ENCODE measurements around the gene SLC35G6.
"Not testable (repeated sequence)": the region's sequence is repeated elsewhere in the genome, so short reads cannot be mapped to it uniquely, and the experiment has no call there.

The SLC35G6 gene

GRCh38 chr17:7478276-7479212, 2.7 kb upstream of the SLC35G6 start:
- H3K27me3 ChIP-seq (ENCODE audit: control insufficient read depth in 1 of 2, insufficient read depth in 2 of 2, low read length in 2 of 2): no peaks in the 10 kb centered on the region
- peak overlapping the region; percentile 94 for H3K27ac ChIP-seq (ENCODE audit: low read depth, low read length)
- peak overlapping the region; percentile 79 to 81 for H3K4me3 ChIP-seq (ENCODE audit: low read depth in 1 of 2, low read length in 2 of 2)
- H3K9ac ChIP-seq (ENCODE audit: low read depth in 1 of 2, low read length in 2 of 2): peak overlapping the region; percentile 81
- no peaks in the 10 kb centered on the region for H3K36me3 ChIP-seq (ENCODE audit: control insufficient read depth in 1 of 2, insufficient read depth in 2 of 2, low read length in 2 of 2)
- H3K9me3 ChIP-seq (ENCODE audit: control insufficient read depth in 1 of 2, low read length in 2 of 2): no peaks in the 10 kb centered on the region
- peaks cover 36 to 39% of the 10 kb centered on the region in 2 donors for H3K4me1 ChIP-seq (ENCODE audit: control insufficient read depth in 1 of 2, insufficient read depth in 2 of 2, low read length in 2 of 2)

- H3K4me1 ChIP-seq (ENCODE audit: control insufficient read depth in 1 of 2, insufficient read depth in 2 of 2, low read length in 2 of 2): peaks cover 36 to 39% of the 10 kb centered on the region in 2 donors
These were observed 1.8 kb upstream of the SLC35G6 start, which contains the start of gene ZBTB4 for GRCh38 chr17:7479213-7480088. TSS of gene ZBTB4 (minus strand) at chr17:7479631. CDS start at chr17:7466801, 12,830 bp downstream.

GRCh38 chr17:7480089-7480384, 1.2 kb upstream of the SLC35G6 start:
- peaks cover 36 to 39% of the 10 kb centered on the region in 2 donors for H3K4me1 ChIP-seq (ENCODE audit: control insufficient read depth in 1 of 2, insufficient read depth in 2 of 2, low read length in 2 of 2)
- no peaks in the 10 kb centered on the region for H3K36me3 ChIP-seq (ENCODE audit: control insufficient read depth in 1 of 2, insufficient read depth in 2 of 2, low read length in 2 of 2)
- H3K9ac ChIP-seq (ENCODE audit: low read depth in 1 of 2, low read length in 2 of 2): peak overlapping the region; percentile 90 to 94
- H3K9me3 ChIP-seq (ENCODE audit: control insufficient read depth in 1 of 2, low read length in 2 of 2): no peaks in the 10 kb centered on the region
- peak overlapping the region; percentile 94 for H3K27ac ChIP-seq (ENCODE audit: low read depth, low read length)
- H3K27me3 ChIP-seq (ENCODE audit: control insufficient read depth in 1 of 2, insufficient read depth in 2 of 2, low read length in 2 of 2): no peaks in the 10 kb centered on the region
- H3K4me3 ChIP-seq (ENCODE audit: low read depth in 1 of 2, low read length in 2 of 2): peak overlapping the region; percentile 80 to 85

More at GRCh38 chr17:7479213-7480088, 1.8 kb upstream of the SLC35G6 start, which contains the start of gene ZBTB4:
- peak within 1 kb of the TSS; percentile 94 for H3K27ac ChIP-seq (ENCODE audit: low read depth, low read length)
- no peaks in the 10 kb centered on the region for H3K27me3 ChIP-seq (ENCODE audit: control insufficient read depth in 1 of 2, insufficient read depth in 2 of 2, low read length in 2 of 2)
- no peaks in the 10 kb centered on the region for H3K36me3 ChIP-seq (ENCODE audit: control insufficient read depth in 1 of 2, insufficient read depth in 2 of 2, low read length in 2 of 2)
- peak within 1 kb of the TSS; percentile 90 to 94 for H3K9ac ChIP-seq (ENCODE audit: low read depth in 1 of 2, low read length in 2 of 2)
- no peaks in the 10 kb centered on the region for H3K9me3 ChIP-seq (ENCODE audit: control insufficient read depth in 1 of 2, low read length in 2 of 2)
- H3K4me3 ChIP-seq (ENCODE audit: low read depth in 1 of 2, low read length in 2 of 2): peak within 1 kb of the TSS; percentile 81 to 85

GRCh38 chr17:7481842-7482741, 846 bp downstream of the SLC35G6 start:
- H3K9ac ChIP-seq (ENCODE audit: low read depth in 1 of 2, low read length in 2 of 2); H3K36me3 ChIP-seq (ENCODE audit: control insufficient read depth in 1 of 2, insufficient read depth in 2 of 2, low read length in 2 of 2); H3K9me3 ChIP-seq (ENCODE audit: control insufficient read depth in 1 of 2, low read length in 2 of 2); H3K4me3 ChIP-seq (ENCODE audit: low read depth in 1 of 2, low read length in 2 of 2); H3K27me3 ChIP-seq (ENCODE audit: control insufficient read depth in 1 of 2, insufficient read depth in 2 of 2, low read length in 2 of 2); H3K27ac ChIP-seq (ENCODE audit: low read depth, low read length): not testable (repeated sequence)
- peaks cover 30 to 51% of the 10 kb centered on the region in 2 donors for H3K4me1 ChIP-seq (ENCODE audit: control insufficient read depth in 1 of 2, insufficient read depth in 2 of 2, low read length in 2 of 2)

GRCh38 chr17:7482742-7483088, 1.5 kb downstream of the SLC35G6 start:
- H3K27me3 ChIP-seq (ENCODE audit: control insufficient read depth in 1 of 2, insufficient read depth in 2 of 2, low read length in 2 of 2); H3K36me3 ChIP-seq (ENCODE audit: control insufficient read depth in 1 of 2, insufficient read depth in 2 of 2, low read length in 2 of 2); H3K9me3 ChIP-seq (ENCODE audit: control insufficient read depth in 1 of 2, low read length in 2 of 2): not testable (repeated sequence)
- Histone ChIP-seq H3K4me3 (ENCODE audit: low read depth in 1 of 2, low read length in 2 of 2) (peak overlapping the region; percentile 92 to 94), H3K9ac (ENCODE audit: low read depth in 1 of 2, low read length in 2 of 2) (peak overlapping the region; percentile 98 to 99), H3K27ac (ENCODE audit: low read depth, low read length) (peak overlapping the region; percentile 99), H3K4me1 (ENCODE audit: control insufficient read depth in 1 of 2, insufficient read depth in 2 of 2, low read length in 2 of 2) (peaks cover 30 to 51% of the 10 kb centered on the region in 2 donors)

- Histone ChIP-seq H3K27me3 (ENCODE audit: control insufficient read depth in 1 of 2, insufficient read depth in 2 of 2, low read length in 2 of 2) (no peaks in the 10 kb centered on the region), H3K9me3 (ENCODE audit: control insufficient read depth in 1 of 2, low read length in 2 of 2) (no peaks in the 10 kb centered on the region), H3K27ac (ENCODE audit: low read depth, low read length) (peak overlapping the region; percentile 99), H3K9ac (ENCODE audit: low read depth in 1 of 2, low read length in 2 of 2) (peak overlapping the region; percentile 98 to 99), H3K4me1 (ENCODE audit: control insufficient read depth in 1 of 2, insufficient read depth in 2 of 2, low read length in 2 of 2) (peaks cover 25 to 46% of the 10 kb centered on the region in 2 donors), H3K36me3 (ENCODE audit: control insufficient read depth in 1 of 2, insufficient read depth in 2 of 2, low read length in 2 of 2) (no peaks in the 10 kb centered on the region), H3K4me3 (ENCODE audit: low read depth in 1 of 2, low read length in 2 of 2) (peak overlapping the region; percentile 92 to 94)
These were observed 2.2 kb downstream of the SLC35G6 start for GRCh38 chr17:7483255-7484066.

GRCh38 chr17:7484067-7484918, 3.0 kb downstream of the SLC35G6 start, which contains the start of gene POLR2A:
TSS of gene POLR2A (plus strand) at chr17:7484366.
- Histone ChIP-seq H3K4me3 (ENCODE audit: low read depth in 1 of 2, low read length in 2 of 2) (peak within 1 kb of the TSS; percentile 92 to 94), H3K27me3 (ENCODE audit: control insufficient read depth in 1 of 2, insufficient read depth in 2 of 2, low read length in 2 of 2) (no peaks in the 10 kb centered on the region), H3K9ac (ENCODE audit: low read depth in 1 of 2, low read length in 2 of 2) (peak within 1 kb of the TSS; percentile 98 to 99), H3K36me3 (ENCODE audit: control insufficient read depth in 1 of 2, insufficient read depth in 2 of 2, low read length in 2 of 2) (no peaks in the 10 kb centered on the region), H3K27ac (ENCODE audit: low read depth, low read length) (peak within 1 kb of the TSS; percentile 99), H3K9me3 (ENCODE audit: control insufficient read depth in 1 of 2, low read length in 2 of 2) (no peaks in the 10 kb centered on the region), H3K4me1 (ENCODE audit: control insufficient read depth in 1 of 2, insufficient read depth in 2 of 2, low read length in 2 of 2) (peaks cover 27 to 46% of the 10 kb centered on the region in 2 donors)

GRCh38 chr17:7484919-7485377, 3.7 kb downstream of the SLC35G6 start:
- no peaks in the 10 kb centered on the region for H3K27me3 ChIP-seq (ENCODE audit: control insufficient read depth in 1 of 2, insufficient read depth in 2 of 2, low read length in 2 of 2)
- H3K9ac ChIP-seq (ENCODE audit: low read depth in 1 of 2, low read length in 2 of 2): peak overlapping the region; percentile 83 to 95
- H3K4me3 ChIP-seq (ENCODE audit: low read depth in 1 of 2, low read length in 2 of 2): peak overlapping the region; percentile 88 to 94
- H3K36me3 ChIP-seq (ENCODE audit: control insufficient read depth in 1 of 2, insufficient read depth in 2 of 2, low read length in 2 of 2): no peaks in the 10 kb centered on the region
- no peaks in the 10 kb centered on the region for H3K9me3 ChIP-seq (ENCODE audit: control insufficient read depth in 1 of 2, low read length in 2 of 2)
- peaks cover 24 to 43% of the 10 kb centered on the region in 2 donors for H3K4me1 ChIP-seq (ENCODE audit: control insufficient read depth in 1 of 2, insufficient read depth in 2 of 2, low read length in 2 of 2)
- H3K27ac ChIP-seq (ENCODE audit: low read depth, low read length): peak overlapping the region; percentile 70
